RWPE2 (cell line): ENCODE results near the gene DENND1A.
A peak's percentile ranks its signal among the peaks of the same experiment; 100 is the strongest.

ENCODE experiments used
- ATAC-seq: fragments of 200-7000 bp; cut with Tn5 transposase; 3 replicates; pipeline ENCODE4 v1.9.1; 2021; ENCODE audit warnings: low read depth
- DNase-seq: peaks from one replicate; pipeline ENCODE4 v3.0.0-alpha.2; 2020; ENCODE audit warnings: low spot score
- H3K27ac ChIP-seq: fragments of 450-650 bp; 2 replicates; pipeline ENCODE4 v1.5.1; 2017; ENCODE audit warnings: mild to moderate bottlenecking; ENCODE audit not compliant: poor library complexity, severe bottlenecking
- H3K27me3 ChIP-seq: fragments of 250-450 bp; sonication (Bioruptor Pico); 2 replicates; pipeline ENCODE4 v1.5.1; 2021; ENCODE audit warnings: mild to moderate bottlenecking, moderate library complexity; ENCODE audit not compliant: insufficient read depth, poor library complexity, severe bottlenecking
- H3K36me3 ChIP-seq: fragments of 250-450 bp; sonication (Bioruptor Pico); 2 replicates; pipeline ENCODE4 v1.5.1; 2020; ENCODE audit warnings: low read depth, mild to moderate bottlenecking, moderate library complexity
- H3K4me1 ChIP-seq: fragments of 250-450 bp; sonication (Bioruptor Pico); 2 replicates; pipeline ENCODE4 v1.5.1; 2021; ENCODE audit warnings: mild to moderate bottlenecking, moderate library complexity; ENCODE audit not compliant: insufficient read depth, poor library complexity, severe bottlenecking
- H3K4me3 ChIP-seq: fragments of 250-450 bp; sonication (Bioruptor Pico); 2 replicates; pipeline ENCODE4 v1.5.1; 2021; ENCODE audit warnings: mild to moderate bottlenecking, moderate library complexity; ENCODE audit not compliant: severe bottlenecking
- H3K9me3 ChIP-seq: fragments of 250-450 bp; sonication (Bioruptor Pico); 2 replicates; pipeline ENCODE4 v1.5.1; 2021; ENCODE audit warnings: mild to moderate bottlenecking, moderate library complexity; ENCODE audit not compliant: severe bottlenecking
- TF ChIP-seq, protein P1 (sequence below): fragments of 450-650 bp; IDR thresholded peaks from one replicate; pipeline ENCODE4 v1.5.1; 2017; ENCODE audit warnings: mild to moderate bottlenecking, moderate library complexity; ENCODE audit not compliant: poor library complexity, severe bottlenecking

DENND1A gene

GRCh38 chr9:123414936-123415930 lies 514.7 kb downstream of the DENND1A start:
- Histone ChIP-seq H3K27ac (no peak overlapping the region), H3K4me1 (no peaks in the 10 kb centered on the region), H3K36me3 (no peaks in the 10 kb centered on the region), H3K9me3 (no peaks in the 10 kb centered on the region), H3K27me3 (no peaks in the 10 kb centered on the region), H3K4me3 (no peak overlapping the region)
- TF ChIP-seq, protein P1, sequence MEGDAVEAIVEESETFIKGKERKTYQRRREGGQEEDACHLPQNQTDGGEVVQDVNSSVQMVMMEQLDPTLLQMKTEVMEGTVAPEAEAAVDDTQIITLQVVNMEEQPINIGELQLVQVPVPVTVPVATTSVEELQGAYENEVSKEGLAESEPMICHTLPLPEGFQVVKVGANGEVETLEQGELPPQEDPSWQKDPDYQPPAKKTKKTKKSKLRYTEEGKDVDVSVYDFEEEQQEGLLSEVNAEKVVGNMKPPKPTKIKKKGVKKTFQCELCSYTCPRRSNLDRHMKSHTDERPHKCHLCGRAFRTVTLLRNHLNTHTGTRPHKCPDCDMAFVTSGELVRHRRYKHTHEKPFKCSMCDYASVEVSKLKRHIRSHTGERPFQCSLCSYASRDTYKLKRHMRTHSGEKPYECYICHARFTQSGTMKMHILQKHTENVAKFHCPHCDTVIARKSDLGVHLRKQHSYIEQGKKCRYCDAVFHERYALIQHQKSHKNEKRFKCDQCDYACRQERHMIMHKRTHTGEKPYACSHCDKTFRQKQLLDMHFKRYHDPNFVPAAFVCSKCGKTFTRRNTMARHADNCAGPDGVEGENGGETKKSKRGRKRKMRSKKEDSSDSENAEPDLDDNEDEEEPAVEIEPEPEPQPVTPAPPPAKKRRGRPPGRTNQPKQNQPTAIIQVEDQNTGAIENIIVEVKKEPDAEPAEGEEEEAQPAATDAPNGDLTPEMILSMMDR = no peak
- DNase-seq (no peak), ATAC-seq (no peak)

GRCh38 chr9:123414204-123414603 lies 515.7 kb downstream of the DENND1A start:
- Histone ChIP-seq H3K27me3 (no peaks in the 10 kb centered on the region), H3K4me1 (no peaks in the 10 kb centered on the region), H3K36me3 (no peaks in the 10 kb centered on the region), H3K9me3 (no peaks in the 10 kb centered on the region), H3K27ac (no peak overlapping the region), H3K4me3 (no peak overlapping the region)
- ATAC-seq (no peak), DNase-seq (no peak)
- TF ChIP-seq, protein P1 = no peak

GRCh38 chr9:123412171-123412820 lies 517.6 kb downstream of the DENND1A start:
- ATAC-seq = 0 out of 3 replicates have a peak, but pooled peaks have one; percentile 20
- no peak for DNase-seq
- TF ChIP-seq, protein P1 = no peak
- no peaks in the 10 kb centered on the region for H3K9me3 ChIP-seq
- H3K4me1 ChIP-seq = no peaks in the 10 kb centered on the region
- H3K27ac ChIP-seq = no peak overlapping the region
- no peak overlapping the region for H3K4me3 ChIP-seq
- H3K27me3 ChIP-seq = no peaks in the 10 kb centered on the region
- H3K36me3 ChIP-seq = no peaks in the 10 kb centered on the region

DNA sequence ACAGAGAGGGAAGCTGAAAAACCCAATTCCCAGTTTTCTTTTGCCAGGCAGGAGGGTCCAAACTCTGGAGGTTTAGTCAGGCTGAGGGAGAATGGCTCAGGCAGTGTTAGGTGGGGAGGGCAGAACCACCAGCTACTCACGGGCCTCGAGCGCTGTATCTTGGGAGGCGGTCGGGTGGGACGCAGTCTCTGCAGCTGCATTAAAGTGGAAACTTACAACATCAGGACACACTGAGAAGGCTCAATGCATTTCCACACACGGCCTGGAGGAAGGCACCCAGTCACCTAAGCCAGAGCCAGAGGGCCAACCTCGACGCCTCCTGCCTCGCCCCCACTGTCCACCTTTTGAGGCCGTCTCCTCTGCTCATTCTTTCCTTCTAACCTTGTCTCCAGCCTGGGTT lies 518.3 kb downstream of the DENND1A start:
- Histone ChIP-seq H3K4me3 (no peak overlapping the region), H3K27ac (no peak overlapping the region), H3K4me1 (no peaks in the 10 kb centered on the region), H3K27me3 (no peaks in the 10 kb centered on the region), H3K36me3 (no peaks in the 10 kb centered on the region), H3K9me3 (no peaks in the 10 kb centered on the region)
- DNase-seq (no peak), ATAC-seq (no peak)
- TF ChIP-seq, protein P1 = no peak
